ES-I3 (cell line): Measurements from ENCODE around the gene WNT3A.

ENCODE experiments used
- H3K36me3 ChIP-seq: 2 replicates; pipeline ENCODE4 v1.6.1; 2013; ENCODE audit warnings: mild to moderate bottlenecking, low read length, control low read depth, moderate library complexity; ENCODE audit not compliant: insufficient read depth
- H3K4me1 ChIP-seq: 2 replicates; pipeline ENCODE4 v1.6.1; 2013; ENCODE audit warnings: mild to moderate bottlenecking, control low read depth, low read length; ENCODE audit not compliant: insufficient read depth
- H3K9ac ChIP-seq: 2 replicates; pipeline ENCODE4 v1.6.1; 2013; ENCODE audit warnings: low read depth, mild to moderate bottlenecking, low read length, moderate library complexity
- H3K9me3 ChIP-seq: 2 replicates; pipeline ENCODE4 v1.6.1; 2013; ENCODE audit warnings: mild to moderate bottlenecking, low read length, moderate library complexity; ENCODE audit not compliant: control insufficient read depth, insufficient read depth

The WNT3A gene

DNA sequence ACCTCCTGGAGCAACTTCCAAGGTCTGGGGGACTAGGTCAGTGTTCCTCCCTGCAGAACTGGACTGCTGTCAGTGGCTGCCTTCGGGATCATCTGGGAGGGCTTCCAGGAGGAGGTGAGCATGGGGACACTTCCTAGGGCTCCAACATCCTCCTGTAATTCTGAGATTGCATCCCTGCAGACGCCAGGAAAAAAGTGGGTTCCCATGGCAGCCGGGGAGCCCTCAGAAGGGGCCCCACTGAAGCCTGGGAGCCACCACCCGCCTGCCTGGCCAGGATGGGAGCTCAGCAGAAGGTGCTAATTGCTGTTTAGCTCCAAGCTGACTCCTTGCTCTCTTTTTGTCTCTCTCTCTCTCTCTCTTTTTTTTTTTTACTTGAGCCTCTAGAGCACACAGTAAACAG is 59.6 kb downstream of the WNT3A start:
- H3K9ac ChIP-seq: no peak overlapping the region
- H3K4me1 ChIP-seq: no peaks in the 10 kb centered on the region
- H3K36me3 ChIP-seq: no peaks in the 10 kb centered on the region
- H3K9me3 ChIP-seq: no peaks in the 10 kb centered on the region

DNA sequence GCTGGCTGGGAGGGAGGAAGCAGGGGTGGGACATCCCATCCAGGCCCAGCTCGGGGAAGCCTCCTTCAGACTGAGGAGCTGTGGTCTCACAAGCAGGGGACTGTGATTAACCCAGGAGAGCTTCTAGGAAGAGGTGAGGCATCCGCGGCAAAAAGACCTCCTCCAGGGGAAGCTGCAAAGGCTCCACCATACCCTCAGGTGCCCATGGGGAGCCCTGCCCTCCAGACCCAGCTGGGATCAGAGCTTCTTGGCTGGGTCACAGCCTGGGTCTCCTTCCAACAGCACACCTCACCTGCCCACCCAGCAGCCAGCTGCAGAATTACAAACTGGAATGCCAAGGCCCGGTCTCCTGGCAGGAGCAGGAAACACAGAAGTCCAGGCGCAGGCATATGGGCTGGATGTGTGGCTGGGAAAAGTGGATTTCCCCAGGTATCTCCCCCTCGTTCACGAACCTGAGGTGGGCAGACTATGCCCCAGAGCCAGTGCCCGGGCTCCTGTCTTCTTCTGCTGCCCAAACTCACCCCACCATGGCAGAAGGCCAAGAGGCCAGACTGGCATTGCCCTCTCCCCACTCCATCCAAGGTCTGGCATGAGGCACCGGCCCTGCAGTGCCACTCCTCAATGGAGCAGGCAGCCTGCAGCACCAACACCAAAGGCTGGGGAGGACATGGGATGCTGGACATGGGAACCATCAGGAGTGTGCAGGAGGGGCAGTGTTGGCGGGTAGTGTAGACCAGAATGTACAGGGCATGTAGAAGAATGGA is 60.3 kb downstream of the WNT3A start:
- no peaks in the 10 kb centered on the region for H3K4me1 ChIP-seq
- H3K36me3 ChIP-seq: no peaks in the 10 kb centered on the region
- no peak overlapping the region for H3K9ac ChIP-seq
- H3K9me3 ChIP-seq: no peaks in the 10 kb centered on the region

DNA sequence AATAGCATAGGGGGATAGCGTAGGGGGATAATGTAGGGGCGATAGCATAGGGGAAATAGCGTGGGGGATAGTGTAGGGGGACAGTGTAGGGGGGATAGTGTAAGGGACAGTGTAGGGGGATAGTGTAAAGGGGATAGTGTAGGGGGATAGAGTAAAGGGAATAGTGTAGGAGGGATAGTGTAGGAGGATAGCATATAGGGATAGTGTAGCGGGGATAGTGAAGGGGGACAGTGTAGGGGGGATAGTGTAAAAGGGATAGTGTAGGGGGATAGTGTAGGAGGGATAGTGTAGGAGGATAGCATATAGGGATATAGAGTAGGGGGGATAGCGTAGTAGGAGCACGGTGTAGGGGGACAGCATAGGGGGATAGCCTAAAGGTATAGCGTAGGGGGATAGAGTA is 61.6 kb downstream of the WNT3A start:
- Histone ChIP-seq H3K9me3 (no peaks in the 10 kb centered on the region), H3K4me1 (no peaks in the 10 kb centered on the region)

DNA sequence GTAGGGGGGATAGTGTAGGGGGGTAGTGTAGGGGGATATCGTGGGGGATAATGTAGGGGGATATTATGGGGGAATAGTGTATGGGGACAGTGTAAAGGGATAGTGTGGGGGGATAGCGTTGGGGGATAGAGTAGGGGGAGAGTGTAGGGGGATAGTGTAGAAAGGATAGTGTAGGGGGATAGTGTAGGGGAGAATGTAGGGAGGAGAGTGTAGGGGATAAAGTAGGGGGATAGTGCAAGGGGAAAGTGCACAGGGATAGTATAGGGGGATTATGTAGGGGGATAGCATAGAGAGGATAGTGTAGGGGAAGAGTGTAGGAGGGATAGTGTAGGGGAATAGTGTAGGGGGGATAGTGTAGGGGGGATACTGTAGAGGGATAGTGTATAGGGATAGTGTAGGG is 63.4 kb downstream of the WNT3A start:
- no peaks in the 10 kb centered on the region for H3K36me3 ChIP-seq
- no peak overlapping the region for H3K9ac ChIP-seq
- H3K4me1 ChIP-seq: no peaks in the 10 kb centered on the region
- no peaks in the 10 kb centered on the region for H3K9me3 ChIP-seq

More for the DNA sequence above, 61.6 kb downstream of the WNT3A start:
- Histone ChIP-seq H3K36me3 (no peaks in the 10 kb centered on the region), H3K9ac (no peak overlapping the region)

DNA sequence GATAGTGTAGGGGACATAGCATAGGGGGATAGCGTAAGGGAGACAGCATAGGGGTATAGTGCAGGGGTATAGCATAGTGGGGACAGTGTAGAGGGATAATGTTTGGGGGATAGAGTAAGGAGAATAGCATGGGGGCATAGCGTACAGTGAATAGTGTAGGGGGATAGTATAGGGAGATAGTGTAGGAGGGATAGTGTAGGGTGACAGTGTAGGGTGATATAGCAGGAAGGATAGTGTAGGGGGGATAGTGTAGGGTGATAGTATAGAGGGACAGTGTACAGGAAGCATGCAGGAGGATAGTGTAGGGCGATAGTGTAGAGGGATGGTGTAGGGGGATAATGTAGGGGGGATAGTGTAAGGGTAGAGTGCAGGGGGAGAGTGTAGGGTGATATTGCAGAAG is 64.1 kb downstream of the WNT3A start:
- no peak overlapping the region for H3K9ac ChIP-seq
- H3K9me3 ChIP-seq: no peaks in the 10 kb centered on the region
- no peaks in the 10 kb centered on the region for H3K36me3 ChIP-seq
- H3K4me1 ChIP-seq: no peaks in the 10 kb centered on the region

DNA sequence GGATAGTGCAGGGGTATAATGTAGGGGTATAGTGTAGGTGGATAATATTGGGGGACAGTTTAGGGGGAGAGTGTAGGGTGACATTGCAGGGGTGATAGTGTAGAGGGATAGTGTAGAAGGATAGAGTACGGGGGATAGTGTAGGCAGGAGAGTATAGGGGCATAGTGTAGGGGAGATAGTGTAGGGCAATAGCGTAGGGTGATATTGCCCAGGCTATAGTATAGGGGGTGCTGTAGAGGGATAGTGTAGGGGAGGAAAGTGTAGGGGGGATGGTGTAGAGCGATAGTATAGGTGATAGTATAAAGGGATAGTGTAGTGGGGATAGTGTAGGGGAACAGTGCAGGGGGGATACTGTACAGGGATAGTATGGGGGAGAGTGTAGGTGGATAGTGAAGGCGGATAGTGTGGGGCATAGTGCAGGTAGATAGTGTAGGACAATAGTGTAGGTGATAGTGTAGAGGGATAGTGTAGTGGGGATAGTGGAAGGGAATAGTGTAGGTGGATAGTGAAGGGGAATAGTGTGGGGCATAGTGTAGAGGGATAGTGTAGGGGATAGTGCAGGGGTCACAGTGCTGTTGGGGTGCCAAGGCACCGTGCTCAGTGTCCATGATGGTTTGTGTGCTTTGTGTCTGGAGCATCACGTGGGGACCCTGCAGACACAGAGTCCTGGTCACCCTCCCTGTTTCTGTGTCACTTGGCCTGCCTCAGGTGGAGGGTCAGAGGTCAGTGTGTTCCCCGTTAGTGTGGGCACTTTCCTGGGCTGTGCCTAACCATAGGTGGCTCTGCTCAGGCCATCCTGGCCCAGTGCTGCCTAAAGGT is 65.2 kb downstream of the WNT3A start:
- H3K36me3 ChIP-seq: no peaks in the 10 kb centered on the region
- H3K9ac ChIP-seq: no peak overlapping the region
- no peaks in the 10 kb centered on the region for H3K9me3 ChIP-seq
- no peaks in the 10 kb centered on the region for H3K4me1 ChIP-seq

DNA sequence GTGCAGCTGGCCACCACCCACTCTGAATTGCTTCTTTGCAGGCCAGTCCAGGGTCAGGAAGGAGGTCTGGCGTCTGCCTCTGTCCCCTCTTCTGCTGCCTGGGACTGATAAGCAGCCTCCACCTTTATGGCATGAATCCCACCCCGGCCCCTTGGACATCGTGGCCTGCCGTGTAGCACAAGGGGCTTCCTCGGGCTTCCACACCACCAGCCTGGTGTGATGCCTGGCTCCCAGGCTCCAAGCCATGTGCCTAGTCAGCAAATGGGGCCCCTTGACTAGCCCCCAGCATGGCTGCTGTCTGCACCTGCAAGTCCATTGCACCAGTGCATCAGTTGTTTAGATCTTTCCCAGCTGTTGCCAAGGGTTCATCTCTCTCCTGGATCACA is 65.9 kb downstream of the WNT3A start:
- Histone ChIP-seq H3K36me3 (no peaks in the 10 kb centered on the region), H3K4me1 (no peaks in the 10 kb centered on the region), H3K9ac (no peak overlapping the region), H3K9me3 (no peaks in the 10 kb centered on the region)

DNA sequence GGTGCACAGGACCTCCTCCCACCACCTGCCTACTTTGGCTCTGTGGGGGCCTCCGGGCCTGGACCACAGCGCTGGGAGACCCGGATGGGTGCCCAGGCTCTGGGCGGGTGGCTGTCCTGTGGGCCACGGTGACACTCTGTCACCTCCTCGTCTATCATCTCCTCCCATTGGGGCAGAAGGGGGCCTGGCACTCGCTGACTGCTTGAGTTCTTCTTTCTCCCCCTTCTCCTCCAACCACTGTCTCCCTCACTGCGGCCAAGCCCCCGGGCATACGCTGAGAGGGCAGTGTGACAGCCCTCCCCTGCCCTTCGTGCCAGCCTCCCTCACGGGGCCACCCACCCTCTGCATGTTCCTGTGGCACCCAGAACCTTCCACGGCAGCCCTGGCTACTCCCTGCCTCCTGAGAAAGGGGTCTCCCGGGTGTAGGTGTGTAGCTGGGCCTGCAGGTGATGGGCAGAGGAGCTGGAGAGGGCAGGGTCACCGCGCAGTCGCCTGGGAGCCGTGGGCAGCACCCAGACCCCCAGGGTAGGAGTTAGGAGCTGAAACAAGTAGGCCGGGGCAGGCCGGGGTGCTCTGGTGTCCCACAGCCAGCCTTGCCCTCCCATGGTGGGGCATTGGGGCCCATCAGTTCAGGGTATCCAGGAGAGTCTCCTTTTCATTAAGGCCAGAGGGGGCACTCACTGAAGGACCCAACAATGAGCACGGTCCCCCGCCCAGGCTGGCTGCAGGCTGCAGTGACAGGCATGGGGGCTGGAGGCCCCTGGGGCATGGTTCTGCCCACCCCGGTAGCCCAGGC is 66.5 kb downstream of the WNT3A start:
- no peak overlapping the region for H3K9ac ChIP-seq
- no peaks in the 10 kb centered on the region for H3K9me3 ChIP-seq
- no peaks in the 10 kb centered on the region for H3K36me3 ChIP-seq
- H3K4me1 ChIP-seq: no peaks in the 10 kb centered on the region

DNA sequence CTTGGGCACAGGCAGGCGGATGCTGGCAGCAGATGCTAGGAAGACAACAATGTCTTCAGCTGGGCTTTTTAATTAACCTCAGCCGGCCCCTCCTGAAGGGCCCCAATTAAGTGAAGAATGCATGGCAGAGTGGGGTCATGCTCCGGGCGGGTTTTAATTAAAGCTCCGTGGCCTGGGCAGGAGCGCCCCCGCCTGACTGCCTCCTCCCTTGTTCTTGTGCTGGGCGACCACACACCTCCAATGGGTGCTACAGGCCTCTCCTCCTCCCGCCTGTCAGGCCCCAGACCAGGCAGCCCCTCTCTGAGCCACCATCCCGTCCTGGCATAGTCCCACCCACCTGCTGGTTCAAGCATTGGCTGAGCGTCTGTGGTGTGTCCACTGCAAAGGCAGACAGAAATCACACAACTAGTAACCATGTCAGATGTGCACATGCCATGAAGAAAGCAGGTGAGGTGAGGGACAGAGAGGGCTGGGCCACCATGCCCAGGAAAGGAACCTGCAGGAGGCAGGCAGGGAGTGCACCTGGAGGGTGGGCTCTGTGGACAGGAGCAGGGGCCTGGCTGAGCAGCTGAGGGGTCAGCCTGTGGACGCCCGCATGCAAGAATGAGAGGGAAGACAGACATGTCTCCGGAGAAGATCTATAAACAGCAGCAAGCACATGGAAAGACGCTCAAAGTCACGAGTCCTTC is 67.2 kb downstream of the WNT3A start:
- H3K4me1 ChIP-seq: no peaks in the 10 kb centered on the region
- H3K9ac ChIP-seq: no peak overlapping the region
- no peaks in the 10 kb centered on the region for H3K9me3 ChIP-seq
- H3K36me3 ChIP-seq: no peaks in the 10 kb centered on the region

DNA sequence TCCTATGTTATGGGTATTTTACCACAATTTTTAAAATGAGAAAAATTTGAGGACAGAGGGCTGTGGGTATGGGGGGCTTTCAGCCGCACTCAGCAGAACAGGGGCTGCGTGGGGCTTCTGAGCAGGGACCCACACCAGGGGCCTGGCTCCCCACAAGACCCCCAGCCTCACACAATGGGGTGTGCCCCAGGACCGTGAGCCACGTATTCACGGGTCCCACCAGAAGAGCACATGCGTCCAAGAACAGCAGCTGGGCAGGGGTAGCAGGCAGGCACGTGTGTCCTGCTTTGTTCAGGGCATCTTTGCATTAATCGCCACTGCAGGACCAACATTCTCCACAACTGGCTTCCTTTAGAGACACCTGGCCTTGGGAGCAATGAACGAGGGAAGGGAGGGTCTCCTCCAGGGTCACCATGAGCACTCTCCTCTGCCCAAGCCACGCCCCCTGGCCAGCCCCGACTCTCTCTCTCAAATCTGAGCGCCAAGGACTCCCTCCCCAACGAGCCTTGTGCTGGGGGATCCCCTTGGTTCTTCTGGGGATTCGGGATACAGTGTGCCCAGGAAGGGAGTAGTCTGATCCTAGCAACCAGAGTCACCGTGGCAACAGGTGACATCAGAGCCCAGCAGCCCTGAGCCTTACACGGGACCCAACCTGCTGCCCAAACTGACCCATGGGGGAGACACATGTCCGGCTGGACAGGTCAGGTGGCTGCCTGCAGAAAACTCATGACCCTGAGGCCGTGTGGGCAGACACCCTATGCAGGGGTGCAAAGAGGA is 68.3 kb downstream of the WNT3A start:
- no peaks in the 10 kb centered on the region for H3K9me3 ChIP-seq
- H3K36me3 ChIP-seq: no peaks in the 10 kb centered on the region
- H3K4me1 ChIP-seq: no peaks in the 10 kb centered on the region
- H3K9ac ChIP-seq: no peak overlapping the region

DNA sequence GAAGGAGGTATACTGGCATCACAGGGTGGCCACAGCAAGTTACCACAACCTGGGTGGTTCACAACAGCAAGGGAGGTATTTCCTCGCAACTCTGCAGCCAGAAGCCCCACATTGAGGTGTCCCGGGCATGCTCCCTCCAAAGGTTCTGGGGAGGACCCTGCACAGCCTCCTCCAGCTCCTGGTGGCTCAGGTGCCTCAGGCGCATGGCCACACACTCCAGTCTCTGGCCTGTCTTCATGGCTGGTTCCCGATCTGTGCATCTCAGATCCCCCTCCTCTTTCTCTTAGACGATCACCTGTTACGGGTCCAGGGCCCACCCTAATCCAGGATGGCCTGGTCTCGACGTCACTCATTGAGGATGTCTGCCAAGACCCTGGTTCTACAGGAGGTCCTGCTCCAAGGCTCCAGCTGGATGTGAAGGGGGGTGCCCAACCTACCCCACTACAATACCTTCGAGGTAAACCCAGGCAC is 69.0 kb downstream of the WNT3A start:
- Histone ChIP-seq H3K4me1 (no peaks in the 10 kb centered on the region), H3K9me3 (no peaks in the 10 kb centered on the region), H3K9ac (no peak overlapping the region), H3K36me3 (no peaks in the 10 kb centered on the region)

DNA sequence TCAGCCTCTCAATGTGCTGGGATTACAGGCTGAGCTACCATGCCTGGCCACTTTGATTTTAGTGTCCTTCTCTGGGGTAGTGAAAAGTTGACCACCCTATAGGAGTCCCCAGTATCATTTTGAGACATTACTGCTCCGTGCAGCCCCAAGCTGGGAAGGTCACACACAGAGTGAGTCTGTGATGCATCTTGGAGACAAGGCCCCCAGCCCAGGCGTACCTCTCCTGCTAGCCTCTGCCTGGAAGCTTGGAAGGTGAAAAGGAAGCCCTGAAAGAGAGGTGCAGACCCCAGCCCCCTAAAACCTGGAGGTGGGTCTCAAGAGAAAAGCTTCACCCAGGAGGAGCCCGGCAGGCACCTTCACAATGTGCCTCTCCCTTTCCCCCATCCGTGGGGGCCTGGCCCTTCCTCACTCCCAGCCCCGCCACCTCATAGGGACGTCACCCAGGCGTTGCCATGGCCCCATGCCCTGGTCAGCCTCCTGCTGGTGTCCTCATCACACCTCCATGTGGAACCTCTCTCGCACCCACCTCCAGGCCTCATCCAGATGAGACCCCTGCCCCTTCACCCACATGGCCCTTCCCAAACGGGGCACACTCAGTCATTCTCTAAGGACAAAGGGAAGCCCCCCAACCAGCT is 70.1 kb downstream of the WNT3A start:
- no peaks in the 10 kb centered on the region for H3K36me3 ChIP-seq
- no peak overlapping the region for H3K9ac ChIP-seq

More for the DNA sequence above, 70.1 kb downstream of the WNT3A start:
- H3K4me1 ChIP-seq: no peaks in the 10 kb centered on the region
- H3K9me3 ChIP-seq: no peaks in the 10 kb centered on the region
